Osteocyte (in vitro differentiated cells): ENCODE data around the gene CALD1. TPM values are rescaled to one million over a fixed set of nuclear protein-coding genes. Genes with fewer than 3 reads are reported as not detected.

Source experiments
- DNase-seq: peaks from one replicate; pipeline ENCODE4 v3.0.0; 2021; ENCODE audit warnings: mixed read lengths; ENCODE audit not compliant: unreplicated experiment; ENCODE audit errors: extremely low spot score
- H3K27ac Mint-ChIP-seq: one replicate; pipeline ENCODE4 v1.8.0; 2021; ENCODE audit warnings: mild to moderate bottlenecking, mixed read lengths; ENCODE audit not compliant: unreplicated experiment
- H3K27me3 Mint-ChIP-seq: one replicate; pipeline ENCODE4 v1.8.0; 2021; ENCODE audit warnings: mixed read lengths; ENCODE audit not compliant: unreplicated experiment
- H3K36me3 Mint-ChIP-seq: one replicate; pipeline ENCODE4 v1.8.0; 2021; ENCODE audit warnings: mixed read lengths; ENCODE audit not compliant: unreplicated experiment
- H3K4me1 Mint-ChIP-seq: one replicate; pipeline ENCODE4 v1.8.0; 2021; ENCODE audit warnings: mixed read lengths; ENCODE audit not compliant: unreplicated experiment
- H3K4me3 Mint-ChIP-seq: one replicate; pipeline ENCODE4 v1.8.0; 2021; ENCODE audit warnings: mild to moderate bottlenecking, moderate library complexity, mixed read lengths; ENCODE audit not compliant: unreplicated experiment
- H3K9me3 Mint-ChIP-seq: one replicate; pipeline ENCODE4 v1.8.0; 2021; ENCODE audit warnings: mixed read lengths; ENCODE audit not compliant: unreplicated experiment
- CTCF ChIP-seq: fragments of 200-600 bp; sonication (generic); IDR thresholded peaks from 2 replicates; pipeline ENCODE4 v1.5.0; 2021; ENCODE audit warnings: antibody characterized with exemption, mild to moderate bottlenecking, moderate library complexity
- total RNA-seq: library from RNA; stranded (reverse); gene quantifications from 2 replicates; pipeline ENCODE4 v1.2.1, GENCODE V29; 2021

The CALD1 gene
- total RNA-seq, 1 donor from 2014 or later: 807 TPM

- peaks cover 23% of the 10 kb centered on the region for H3K4me1 Mint-ChIP-seq
- no peaks in the 10 kb centered on the region for H3K9me3 Mint-ChIP-seq
Measured at GRCh38 chr7:134986363-134987251, 207.2 kb downstream of the CALD1 start, which contains the start of gene AGBL3. Gene AGBL3, plus strand, starts transcription at chr7:134986508. Its CDS starts 1,426 bp downstream, at chr7:134987934.

GRCh38 chr7:134988161-134988560 is 208.7 kb downstream of the CALD1 start:
- H3K27me3 Mint-ChIP-seq: no peaks in the 10 kb centered on the region
- no peak for TF ChIP-seq CTCF
- H3K36me3 Mint-ChIP-seq: peaks cover 7% of the 10 kb centered on the region
- no peak for DNase-seq
- H3K27ac Mint-ChIP-seq: no peak overlapping the region
- H3K9me3 Mint-ChIP-seq: no peaks in the 10 kb centered on the region
- H3K4me1 Mint-ChIP-seq: peaks cover 30% of the 10 kb centered on the region
- no peak overlapping the region for H3K4me3 Mint-ChIP-seq

More at GRCh38 chr7:134986363-134987251, 207.2 kb downstream of the CALD1 start, which contains the start of gene AGBL3:
- DNase-seq: peak; percentile 98
- no peaks in the 10 kb centered on the region for H3K27me3 Mint-ChIP-seq
- peak within 1 kb of the TSS; percentile 98 for H3K27ac Mint-ChIP-seq
- TF ChIP-seq CTCF: peak; percentile 73
- peaks cover 7% of the 10 kb centered on the region for H3K36me3 Mint-ChIP-seq
- H3K4me3 Mint-ChIP-seq: peak within 1 kb of the TSS; percentile 97

GRCh38 chr7:134991469-134992339 is 212.3 kb downstream of the CALD1 start:
- peaks cover 24% of the 10 kb centered on the region for H3K4me1 Mint-ChIP-seq
- H3K9me3 Mint-ChIP-seq: no peaks in the 10 kb centered on the region
- peaks cover 22% of the 10 kb centered on the region for H3K36me3 Mint-ChIP-seq
- H3K27ac Mint-ChIP-seq: no peak overlapping the region
- TF ChIP-seq CTCF: no peak
- DNase-seq: no peak
- no peak overlapping the region for H3K4me3 Mint-ChIP-seq
- no peaks in the 10 kb centered on the region for H3K27me3 Mint-ChIP-seq

- no peak for DNase-seq
- no peaks in the 10 kb centered on the region for H3K27me3 Mint-ChIP-seq
Measured at GRCh38 chr7:134992626-134993179, 213.3 kb downstream of the CALD1 start.

More at GRCh38 chr7:134992626-134993179, 213.3 kb downstream of the CALD1 start:
- H3K4me3 Mint-ChIP-seq: no peak overlapping the region
- H3K9me3 Mint-ChIP-seq: no peaks in the 10 kb centered on the region
- H3K4me1 Mint-ChIP-seq: peaks cover 20% of the 10 kb centered on the region
- H3K36me3 Mint-ChIP-seq: peaks cover 22% of the 10 kb centered on the region
- no peak overlapping the region for H3K27ac Mint-ChIP-seq
- no peak for TF ChIP-seq CTCF
